ENCODE measurements around the gene ALDH7A1.

- TF ChIP-seq EZH2 (IDR thresholded peaks at IDR 0.05), result no peak
- TF ChIP-seq POLR2AphosphoS5 (IDR thresholded peaks at IDR 0.05; ENCODE audit: borderline replicate concordance, low read depth, low read length), result no peak
- no peak for TF ChIP-seq FOXP2 (optimal IDR thresholded peaks at IDR 0.05; ENCODE audit: control extremely low read depth, extremely low read length, insufficient read depth)
Observed at GRCh38 chr5:126613941-126614592, 19.0 kb upstream of the ALDH7A1 start.

Measured in SK-N-MC (cell line).